MM.1S (cell line): ENCODE data around the gene SMYD1.

ENCODE experiments used
- DNase-seq: peaks from one replicate; pipeline ENCODE4 v3.0.0-alpha.2; 2015
- H2AFZ ChIP-seq: fragments of 300-600 bp; sonication (generic); 2 replicates; pipeline ENCODE4 v1.6.0; 2016; ENCODE audit warnings: antibody characterized with exemption, low read length
- H3F3A ChIP-seq: fragments of 300-600 bp; sonication (generic); 2 replicates; pipeline ENCODE4 v1.6.1; 2016; ENCODE audit warnings: mild to moderate bottlenecking, antibody characterized with exemption, low read length, moderate library complexity, mixed read lengths; ENCODE audit not compliant: insufficient read depth
- H3K27ac ChIP-seq: fragments of 300-600 bp; sonication (generic); 2 replicates; pipeline ENCODE4 v1.5.1; 2016; ENCODE audit warnings: mild to moderate bottlenecking, low read length
- H3K27me3 ChIP-seq: fragments of 300-600 bp; sonication (generic); replicated peaks from 2 replicates; pipeline ENCODE4 v1.6.0; 2016; ENCODE audit warnings: low read length; ENCODE audit not compliant: insufficient read depth
- H3K36me3 ChIP-seq: fragments of 300-600 bp; sonication (generic); replicated peaks from 2 replicates; pipeline ENCODE4 v1.6.1; 2016; ENCODE audit warnings: mild to moderate bottlenecking, low read length, mixed read lengths; ENCODE audit not compliant: insufficient read depth
- H3K4me1 ChIP-seq: fragments of 300-600 bp; sonication (generic); 2 replicates; pipeline ENCODE4 v1.6.1; 2016; ENCODE audit warnings: low read length, mixed read lengths
- H3K4me2 ChIP-seq: fragments of 300-600 bp; sonication (generic); 2 replicates; pipeline ENCODE4 v1.6.0; 2016; ENCODE audit warnings: low read depth, low read length
- H3K4me3 ChIP-seq: fragments of 300-600 bp; sonication (generic); 2 replicates; pipeline ENCODE4 v1.5.1; 2016; ENCODE audit warnings: low read length, mixed read lengths
- H3K79me2 ChIP-seq: fragments of 300-600 bp; sonication (generic); 2 replicates; pipeline ENCODE4 v1.6.1; 2016; ENCODE audit warnings: mixed run types, low read length, mixed read lengths
- H3K9ac ChIP-seq: fragments of 300-600 bp; sonication (generic); 2 replicates; pipeline ENCODE4 v1.6.1; 2016; ENCODE audit warnings: low read length, mixed read lengths
- H3K9me2 ChIP-seq: fragments of 300-600 bp; sonication (generic); replicated peaks from 2 replicates; pipeline ENCODE4 v1.6.1; 2016; ENCODE audit warnings: mild to moderate bottlenecking, low read length, mixed read lengths; ENCODE audit not compliant: insufficient read depth
- H3K9me3 ChIP-seq: fragments of 300-600 bp; sonication (generic); replicated peaks from 2 replicates; pipeline ENCODE4 v1.6.1; 2016; ENCODE audit warnings: mild to moderate bottlenecking, low read length, mixed read lengths; ENCODE audit not compliant: insufficient read depth
- H4K20me1 ChIP-seq: fragments of 300-600 bp; sonication (generic); 2 replicates; pipeline ENCODE4 v1.6.1; 2016; ENCODE audit warnings: mild to moderate bottlenecking, low read length, moderate library complexity, mixed read lengths; ENCODE audit not compliant: insufficient read depth
- CTCF ChIP-seq: fragments of 300-600 bp; sonication (generic); IDR thresholded peaks from 2 replicates; pipeline ENCODE4 v1.5.1; 2016; ENCODE audit warnings: antibody characterized with exemption, low read length, mixed read lengths
- EZH2 ChIP-seq: fragments of 300-600 bp; sonication (generic); optimal IDR thresholded peaks from 2 replicates; pipeline ENCODE3; 2017; ENCODE audit warnings: low read depth, mild to moderate bottlenecking, antibody characterized with exemption, low read length, mixed read lengths
- EZH2phosphoT487 ChIP-seq: fragments of 300-600 bp; sonication (generic); IDR thresholded peaks from 2 replicates; pipeline ENCODE4 v1.6.1; 2018; ENCODE audit warnings: antibody characterized with exemption, low read length

SMYD1 gene

GRCh38 chr2:88139804-88140203 is 72.2 kb downstream of the SMYD1 start:
- no peak for DNase-seq
- Histone ChIP-seq H3K36me3 (no peaks in the 10 kb centered on the region), H4K20me1 (no peaks in the 10 kb centered on the region), H3K4me3 (no peak overlapping the region), H2AFZ (no peak overlapping the region), H3K4me2 (no peak overlapping the region), H3K4me1 (no peaks in the 10 kb centered on the region), H3F3A (no peaks in the 10 kb centered on the region), H3K9me2 (no peaks in the 10 kb centered on the region), H3K9ac (no peak overlapping the region), H3K9me3 (no peaks in the 10 kb centered on the region), H3K27ac (no peak overlapping the region), H3K79me2 (no peaks in the 10 kb centered on the region), H3K27me3 (no peaks in the 10 kb centered on the region)
- TF ChIP-seq EZH2phosphoT487 (no peak), CTCF (no peak), EZH2 (no peak)

GRCh38 chr2:88141952-88142351 is 74.3 kb downstream of the SMYD1 start:
- no peaks in the 10 kb centered on the region for H3K36me3 ChIP-seq
- H3K4me3 ChIP-seq = no peak overlapping the region
- DNase-seq = no peak
- H3F3A ChIP-seq = no peaks in the 10 kb centered on the region
- H3K4me1 ChIP-seq = no peaks in the 10 kb centered on the region
- no peak overlapping the region for H3K9ac ChIP-seq
- no peaks in the 10 kb centered on the region for H3K79me2 ChIP-seq
- no peak overlapping the region for H3K4me2 ChIP-seq
- no peaks in the 10 kb centered on the region for H3K27me3 ChIP-seq
- no peak overlapping the region for H3K27ac ChIP-seq
- H3K9me2 ChIP-seq = no peaks in the 10 kb centered on the region
- H3K9me3 ChIP-seq = no peaks in the 10 kb centered on the region
- H2AFZ ChIP-seq = no peak overlapping the region
- TF ChIP-seq EZH2phosphoT487 (no peak), CTCF (no peak), EZH2 (no peak)
- no peaks in the 10 kb centered on the region for H4K20me1 ChIP-seq

GRCh38 chr2:88144271-88144670 is 76.6 kb downstream of the SMYD1 start:
- H3K9me2 ChIP-seq = no peaks in the 10 kb centered on the region
- no peak overlapping the region for H3K27ac ChIP-seq
- H3K4me3 ChIP-seq = no peak overlapping the region
- no peak overlapping the region for H3K4me2 ChIP-seq
- TF ChIP-seq EZH2phosphoT487 = no peak
- no peak for TF ChIP-seq EZH2
- TF ChIP-seq CTCF = no peak
- H3K79me2 ChIP-seq = no peaks in the 10 kb centered on the region
- no peak overlapping the region for H3K9ac ChIP-seq
- H3K27me3 ChIP-seq = no peaks in the 10 kb centered on the region
- no peaks in the 10 kb centered on the region for H3K4me1 ChIP-seq
- no peak overlapping the region for H2AFZ ChIP-seq
- no peaks in the 10 kb centered on the region for H4K20me1 ChIP-seq
- no peaks in the 10 kb centered on the region for H3K9me3 ChIP-seq
- DNase-seq = no peak
- no peaks in the 10 kb centered on the region for H3F3A ChIP-seq
- H3K36me3 ChIP-seq = no peaks in the 10 kb centered on the region
